GM10847 (cell line): ENCODE results near the gene SSX4B.
"Not testable (repeated sequence)": the region's sequence is repeated elsewhere in the genome, so short reads cannot be mapped to it uniquely, and the experiment has no call there.

Source experiments
- POLR2A ChIP-seq: IDR thresholded peaks from 2 replicates; pipeline ENCODE4 v1.6.1; 2011; ENCODE audit not compliant: insufficient read length; ENCODE audit errors: extremely low read depth

The SSX4B gene

GRCh38 chrX:48411860-48412259, at the start of gene SSX4B:
TSS of gene SSX4B (minus strand) at chrX:48411960. CDS start at chrX:48411372, 588 bp downstream.
- TF ChIP-seq POLR2A: not testable (repeated sequence)

DNA sequence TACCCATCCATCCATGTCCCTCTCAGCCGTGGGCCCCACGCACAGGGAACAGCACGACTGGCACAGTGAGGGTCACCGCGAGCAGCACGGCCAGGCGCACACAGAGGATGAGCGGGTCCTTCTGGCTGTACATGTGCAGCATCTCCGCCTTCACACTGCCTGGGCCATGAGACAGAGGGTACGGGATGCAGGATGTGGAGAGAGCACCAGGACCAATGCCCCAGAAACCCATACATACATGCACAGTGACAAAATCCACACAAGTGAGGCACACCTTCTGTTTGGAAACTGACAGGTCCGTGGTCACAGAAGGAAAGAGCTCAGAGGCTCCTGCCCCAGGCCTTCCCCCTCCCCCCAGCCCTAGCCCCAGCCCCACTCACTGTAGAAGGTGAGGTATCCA, 48.8 kb upstream of the SSX4B start:
- no peak for TF ChIP-seq POLR2A

DNA sequence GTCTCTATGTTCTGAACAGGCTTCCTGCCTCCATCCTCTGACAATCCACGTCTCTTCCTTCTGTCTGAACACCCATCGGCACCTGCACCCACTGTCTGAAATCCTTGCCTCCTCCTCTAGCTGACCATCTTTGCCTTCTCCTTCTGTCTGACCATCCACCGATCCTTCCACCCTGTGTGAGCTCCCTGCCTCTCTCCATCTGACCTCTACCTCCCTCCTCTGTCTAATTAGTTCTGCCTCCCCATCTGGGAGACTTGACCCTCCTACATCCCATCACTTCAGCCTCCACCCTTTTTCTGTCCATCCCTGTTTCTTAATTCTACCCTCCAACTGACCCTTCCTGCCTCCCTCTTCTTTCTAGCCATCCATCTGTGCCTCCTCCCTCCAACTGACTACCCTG, 48.3 kb upstream of the SSX4B start:
- no peak for TF ChIP-seq POLR2A

DNA sequence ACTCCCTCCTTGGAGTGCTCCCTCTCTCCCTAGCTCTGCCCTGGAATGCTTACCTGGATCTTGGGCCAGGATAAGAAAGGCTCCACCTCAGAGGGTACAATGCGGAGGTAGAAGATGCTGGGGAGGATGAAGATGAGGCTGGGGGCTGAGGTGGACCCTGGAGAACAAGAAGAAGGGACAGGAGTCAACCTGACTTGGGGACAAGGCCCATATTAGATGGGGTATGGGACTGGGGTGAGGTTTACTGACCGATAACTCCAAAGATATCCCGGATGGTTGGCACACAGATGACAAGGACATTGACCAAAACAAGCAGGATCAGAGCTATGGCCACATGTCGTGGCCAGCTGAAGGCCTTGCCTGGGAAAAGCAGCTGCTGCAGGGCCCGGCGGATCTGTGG, 47.7 kb upstream of the SSX4B start:
- no peak for TF ChIP-seq POLR2A

DNA sequence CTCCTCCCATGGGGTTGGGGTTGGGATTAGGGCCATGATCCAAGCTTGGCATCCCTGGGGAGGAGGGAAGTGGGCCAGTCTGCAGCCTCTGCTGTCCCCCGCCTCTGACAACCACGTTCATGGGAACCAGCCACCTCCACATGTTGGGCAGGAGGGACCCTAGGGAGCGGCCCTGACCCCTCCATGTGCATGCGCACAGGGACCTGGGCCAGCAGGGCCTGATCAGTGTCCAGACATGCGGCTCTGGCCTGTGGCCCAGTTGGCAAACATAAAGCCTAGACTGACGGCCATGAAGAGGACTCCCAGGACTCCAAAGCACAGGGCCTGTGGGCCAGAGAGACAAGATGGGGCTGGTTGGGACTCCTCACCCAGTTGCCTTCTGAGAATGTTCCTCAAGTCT, 47.0 kb upstream of the SSX4B start:
- no peak for TF ChIP-seq POLR2A

GRCh38 chrX:48456628-48457331, 45.0 kb upstream of the SSX4B start:
- no peak for TF ChIP-seq POLR2A

DNA sequence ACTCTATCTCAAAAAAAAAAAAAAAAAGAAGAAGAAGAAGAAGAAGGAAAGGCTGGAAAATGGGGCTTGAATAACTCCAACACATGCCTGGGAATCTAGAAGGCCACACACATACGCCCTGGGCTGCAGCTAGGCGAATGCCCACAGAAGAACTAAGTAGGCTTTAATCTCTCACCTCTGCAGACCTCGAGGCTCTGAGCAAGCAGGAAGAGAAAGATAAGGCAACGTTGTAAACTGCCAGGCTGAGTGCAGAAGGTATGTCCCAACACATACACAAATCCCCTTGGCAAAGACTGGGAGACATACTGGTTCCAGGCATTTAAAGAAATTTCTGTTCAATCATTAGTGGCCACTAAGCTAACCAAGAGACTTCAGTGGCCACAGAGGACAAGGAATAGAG, 39.9 kb upstream of the SSX4B start:
- TF ChIP-seq POLR2A: no peak

DNA sequence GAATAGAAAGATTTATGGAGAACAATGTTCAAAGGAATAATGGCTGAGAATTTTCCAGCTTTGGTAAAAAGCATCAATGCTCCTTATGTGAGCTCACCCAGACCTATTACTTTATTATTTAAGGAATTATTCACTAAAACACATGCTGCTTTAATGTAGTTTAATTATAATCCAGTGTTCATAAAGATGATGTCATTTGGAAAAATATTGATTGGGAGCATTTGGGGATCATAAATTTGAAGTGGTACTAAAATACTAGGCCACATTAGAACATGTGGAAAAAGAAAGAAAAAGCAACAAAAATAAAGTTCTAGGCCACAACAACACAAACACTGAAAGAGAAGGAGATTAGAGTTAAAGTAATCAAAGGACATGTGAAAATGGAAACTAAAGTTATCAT, 38.3 kb upstream of the SSX4B start:
- TF ChIP-seq POLR2A: no peak

DNA sequence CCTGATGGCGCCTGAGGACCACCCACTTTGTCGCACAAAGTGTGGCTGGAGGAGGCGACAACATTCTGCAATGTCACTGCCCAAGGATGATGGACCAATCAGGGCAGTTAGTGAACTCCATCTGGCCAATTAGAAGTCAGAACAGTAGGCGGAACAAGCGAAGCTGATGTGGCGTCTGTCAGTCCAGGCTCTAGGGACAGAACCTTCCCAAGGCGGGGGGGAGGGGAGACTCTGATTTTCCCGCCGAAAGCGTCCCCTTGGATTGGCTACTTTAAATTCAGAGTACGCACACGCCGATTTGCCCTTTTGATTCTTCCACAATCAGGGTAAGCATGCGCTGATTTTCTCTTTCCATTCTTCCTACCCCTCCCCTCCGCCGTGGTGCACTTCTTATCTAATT, 28.5 kb downstream of the SSX4B start, which contains the start of gene SSX4:
SSX4 (plus strand) TSS at position 301 of the 400 bp plus-strand sequence. CDS start 515 bp downstream, outside the sequence.
- TF ChIP-seq POLR2A: not testable (repeated sequence)

DNA sequence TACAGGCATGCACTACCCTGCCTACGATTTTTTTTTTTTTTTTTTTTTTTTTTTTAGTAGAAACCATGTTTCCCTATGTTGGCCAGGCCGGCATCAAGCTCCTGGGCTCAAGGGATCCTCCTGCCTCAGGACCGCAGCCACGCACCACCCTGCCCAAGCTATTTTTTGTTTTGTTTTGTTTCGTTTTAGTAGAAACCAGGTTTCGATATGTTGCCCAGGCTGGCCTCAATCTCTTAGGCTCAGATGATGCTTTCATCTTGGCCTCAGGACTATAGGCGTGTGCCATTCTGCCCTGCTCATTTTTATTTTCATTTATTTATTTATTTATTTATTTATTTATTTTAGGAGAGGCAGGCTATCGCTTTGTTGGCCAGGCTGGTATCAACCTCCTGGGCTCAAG, 54.1 kb downstream of the SSX4B start:
- TF ChIP-seq POLR2A: no peak

GRCh38 chrX:48356315-48357094, 55.3 kb downstream of the SSX4B start, which contains the start of gene SSX3:
TSS of gene SSX3 (minus strand) at chrX:48356703. CDS start at chrX:48355249, 1,454 bp downstream.
- TF ChIP-seq POLR2A: not testable (repeated sequence)
